IPS-15b (cell line): ENCODE results near the gene DPM2.

ENCODE experiments used
- H3K27me3 ChIP-seq: one replicate; pipeline ENCODE4 v1.6.1; 2013; ENCODE audit warnings: low read length; ENCODE audit not compliant: control insufficient read depth, insufficient read depth
- H3K36me3 ChIP-seq: one replicate; pipeline ENCODE4 v1.6.1; 2013; ENCODE audit warnings: low read length; ENCODE audit not compliant: control insufficient read depth, insufficient read depth
- H3K4me1 ChIP-seq: one replicate; pipeline ENCODE4 v1.6.1; 2013; ENCODE audit warnings: mild to moderate bottlenecking, low read length; ENCODE audit not compliant: control insufficient read depth, insufficient read depth
- H3K4me3 ChIP-seq: one replicate; pipeline ENCODE4 v1.5.1; 2013; ENCODE audit warnings: low read depth, low read length
- H3K9ac ChIP-seq: one replicate; pipeline ENCODE4 v1.6.1; 2013; ENCODE audit warnings: low read depth, mild to moderate bottlenecking, low read length
- H3K9me3 ChIP-seq: one replicate; pipeline ENCODE4 v1.6.1; 2013; ENCODE audit warnings: mild to moderate bottlenecking, low read length; ENCODE audit not compliant: control insufficient read depth, insufficient read depth

DPM2 gene

GRCh38 chr9:127977884-127978647 is 40.4 kb upstream of the DPM2 start:
- no peaks in the 10 kb centered on the region for H3K9me3 ChIP-seq
- no peaks in the 10 kb centered on the region for H3K27me3 ChIP-seq
- peaks cover 18% of the 10 kb centered on the region for H3K4me1 ChIP-seq
- peak overlapping the region; percentile 70 for H3K9ac ChIP-seq
- H3K36me3 ChIP-seq = no peaks in the 10 kb centered on the region
- H3K4me3 ChIP-seq = peak overlapping the region; percentile 48

- peaks cover 1% of the 10 kb centered on the region for H3K36me3 ChIP-seq
- no peaks in the 10 kb centered on the region for H3K27me3 ChIP-seq
- peak overlapping the region; percentile 70 for H3K9ac ChIP-seq
- no peaks in the 10 kb centered on the region for H3K9me3 ChIP-seq
- H3K4me1 ChIP-seq = peaks cover 19% of the 10 kb centered on the region
- H3K4me3 ChIP-seq = peak overlapping the region; percentile 48
Observed at GRCh38 chr9:127977009-127977883, 39.6 kb upstream of the DPM2 start.

GRCh38 chr9:127976498-127976897 is 38.8 kb upstream of the DPM2 start:
- H3K36me3 ChIP-seq = peaks cover 3% of the 10 kb centered on the region
- no peaks in the 10 kb centered on the region for H3K9me3 ChIP-seq
- H3K9ac ChIP-seq = no peak overlapping the region
- peaks cover 22% of the 10 kb centered on the region for H3K4me1 ChIP-seq
- H3K27me3 ChIP-seq = no peaks in the 10 kb centered on the region
- H3K4me3 ChIP-seq = no peak overlapping the region

GRCh38 chr9:127975376-127976315 is 38.0 kb upstream of the DPM2 start:
- Histone ChIP-seq H3K9ac (no peak overlapping the region), H3K4me3 (no peak overlapping the region), H3K36me3 (peaks cover 3% of the 10 kb centered on the region), H3K27me3 (no peaks in the 10 kb centered on the region), H3K9me3 (no peaks in the 10 kb centered on the region), H3K4me1 (peaks cover 21% of the 10 kb centered on the region)

GRCh38 chr9:127974769-127975261 is 37.2 kb upstream of the DPM2 start:
- no peaks in the 10 kb centered on the region for H3K9me3 ChIP-seq
- peaks cover 21% of the 10 kb centered on the region for H3K4me1 ChIP-seq
- H3K36me3 ChIP-seq = peaks cover 3% of the 10 kb centered on the region
- H3K4me3 ChIP-seq = no peak overlapping the region
- H3K9ac ChIP-seq = peak overlapping the region; percentile 16
- H3K27me3 ChIP-seq = no peaks in the 10 kb centered on the region

GRCh38 chr9:127974001-127974768 is 36.5 kb upstream of the DPM2 start:
- H3K36me3 ChIP-seq = peaks cover 3% of the 10 kb centered on the region
- H3K27me3 ChIP-seq = no peaks in the 10 kb centered on the region
- peak overlapping the region; percentile 16 for H3K9ac ChIP-seq
- H3K9me3 ChIP-seq = no peaks in the 10 kb centered on the region
- no peak overlapping the region for H3K4me3 ChIP-seq
- peaks cover 21% of the 10 kb centered on the region for H3K4me1 ChIP-seq

GRCh38 chr9:127973169-127974000 is 35.7 kb upstream of the DPM2 start:
- peaks cover 3% of the 10 kb centered on the region for H3K36me3 ChIP-seq
- peaks cover 21% of the 10 kb centered on the region for H3K4me1 ChIP-seq

GRCh38 chr9:127972236-127972871 is 34.7 kb upstream of the DPM2 start:
- no peak overlapping the region for H3K4me3 ChIP-seq

More at GRCh38 chr9:127973169-127974000, 35.7 kb upstream of the DPM2 start:
- no peak overlapping the region for H3K4me3 ChIP-seq
- H3K27me3 ChIP-seq = no peaks in the 10 kb centered on the region
- peak overlapping the region; percentile 73 for H3K9ac ChIP-seq
- no peaks in the 10 kb centered on the region for H3K9me3 ChIP-seq

GRCh38 chr9:127971357-127972235 is 33.9 kb upstream of the DPM2 start:
- peak overlapping the region; percentile 73 for H3K9ac ChIP-seq
- H3K4me1 ChIP-seq = peaks cover 11% of the 10 kb centered on the region
- H3K27me3 ChIP-seq = no peaks in the 10 kb centered on the region
- peaks cover 3% of the 10 kb centered on the region for H3K36me3 ChIP-seq
- H3K9me3 ChIP-seq = no peaks in the 10 kb centered on the region
- H3K4me3 ChIP-seq = no peak overlapping the region

More at GRCh38 chr9:127972236-127972871, 34.7 kb upstream of the DPM2 start:
- Histone ChIP-seq H3K27me3 (no peaks in the 10 kb centered on the region), H3K4me1 (peaks cover 15% of the 10 kb centered on the region), H3K9ac (peak overlapping the region; percentile 73), H3K36me3 (peaks cover 3% of the 10 kb centered on the region), H3K9me3 (no peaks in the 10 kb centered on the region)
